GM12874 (cell line): Measurements from ENCODE around the gene SLC37A2.

ENCODE experiments used
- CTCF ChIP-seq: IDR thresholded peaks from 2 replicates; pipeline ENCODE4 v1.5.1; 2011; ENCODE audit warnings: low read depth, mild to moderate bottlenecking, control low read depth, low read length, moderate library complexity; ENCODE audit not compliant: insufficient read depth

Gene SLC37A2

GRCh38 chr11:125072218-125072960 is 9.3 kb downstream of the SLC37A2 start:
- no peak for TF ChIP-seq CTCF

- TF ChIP-seq CTCF = no peak
Measured at GRCh38 chr11:125072961-125073590, 10.0 kb downstream of the SLC37A2 start.

DNA sequence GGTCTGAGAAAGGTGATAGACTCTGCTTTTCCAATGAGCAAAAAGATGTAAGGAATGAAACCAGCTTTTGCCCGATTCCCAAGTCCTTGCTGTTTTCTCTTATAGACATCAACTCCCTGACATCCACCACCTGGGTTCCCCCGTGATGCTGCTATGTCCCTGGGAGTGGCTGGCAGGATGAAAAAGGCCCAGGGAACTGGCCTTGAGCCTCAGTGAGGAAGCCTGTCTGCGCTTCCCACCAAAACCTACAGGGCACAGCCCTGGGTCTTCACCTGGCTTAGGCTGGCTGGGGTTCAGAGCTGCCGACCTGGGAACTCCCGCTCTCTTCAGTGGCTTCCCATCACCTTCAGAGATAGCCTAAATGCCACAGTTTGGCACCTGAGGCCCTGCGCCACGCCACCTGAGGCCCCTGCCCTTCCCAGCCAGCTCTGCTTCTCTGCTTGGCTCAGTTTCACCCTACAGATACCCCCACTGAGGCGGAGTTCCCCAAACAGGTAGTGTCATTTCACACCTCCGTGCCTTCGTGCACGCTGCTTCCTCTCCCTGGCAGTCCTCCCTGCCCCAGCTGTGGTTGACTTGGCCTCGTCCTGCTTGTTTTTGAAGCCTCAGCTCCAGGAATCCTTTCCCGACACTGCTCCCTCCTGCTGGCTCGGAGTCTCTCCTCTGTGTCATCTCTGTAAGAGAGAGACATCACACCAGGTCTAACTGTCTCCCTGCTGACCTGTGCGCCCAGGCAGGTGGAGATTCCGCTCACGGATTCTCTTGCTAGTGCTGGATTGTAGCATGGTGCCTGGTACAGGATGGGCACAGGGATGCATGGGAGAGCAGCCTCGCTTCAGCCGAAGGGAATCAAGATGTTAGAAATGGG is 10.7 kb downstream of the SLC37A2 start:
- TF ChIP-seq CTCF = no peak

DNA sequence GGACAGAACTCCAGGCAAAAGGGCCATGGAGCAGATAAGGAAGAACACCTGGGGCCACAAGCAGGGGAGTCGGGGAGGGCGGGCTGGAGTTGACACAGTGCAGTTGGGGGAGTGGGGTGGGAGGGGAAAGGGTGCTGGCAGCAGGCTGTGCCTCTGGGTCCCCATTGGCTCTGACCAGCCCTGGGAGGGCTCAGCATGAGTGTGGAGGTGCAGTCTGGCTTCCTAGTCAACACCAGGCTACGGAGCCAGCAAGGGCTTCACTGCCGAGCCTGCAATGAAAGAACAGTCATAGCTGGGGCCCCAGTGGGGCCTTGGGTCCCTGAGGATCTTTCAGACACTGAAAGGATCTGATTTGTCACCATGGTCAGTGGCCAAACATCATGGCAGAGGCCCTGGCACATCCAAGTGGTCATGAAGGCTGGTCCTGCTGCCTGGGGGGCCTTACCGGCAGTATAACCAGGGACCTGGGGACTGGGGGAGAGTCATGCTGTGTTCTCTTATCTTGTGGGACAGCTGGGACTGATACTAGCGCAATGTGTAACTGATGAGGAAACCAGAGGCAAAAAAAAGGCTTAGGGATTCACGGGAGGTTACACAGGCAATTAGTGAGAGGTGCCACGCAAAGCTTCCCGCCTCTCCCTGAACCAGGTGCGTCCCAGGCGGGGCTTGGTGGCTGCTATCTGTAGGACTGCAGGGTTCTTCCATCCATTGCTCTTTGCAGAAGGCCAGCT is 11.6 kb downstream of the SLC37A2 start:
- no peak for TF ChIP-seq CTCF

DNA sequence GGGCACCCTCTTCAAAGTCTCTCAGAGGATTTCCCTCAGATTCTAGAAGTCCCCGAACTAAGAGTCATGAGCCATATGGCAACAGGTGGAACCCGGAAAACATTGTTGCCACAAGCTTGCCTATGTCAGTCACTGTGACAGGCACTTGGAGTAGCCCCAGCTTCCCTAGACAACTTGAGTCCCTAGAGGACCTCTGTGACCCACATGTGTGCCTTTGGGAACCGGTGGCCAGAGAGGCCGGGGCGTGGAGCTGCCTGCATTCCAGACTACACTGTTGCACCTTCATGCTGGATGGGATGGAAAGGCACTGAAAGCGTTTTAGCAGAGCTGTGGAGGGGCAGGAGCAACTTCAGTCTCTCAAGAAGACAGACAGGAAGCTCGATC is 12.1 kb downstream of the SLC37A2 start:
- no peak for TF ChIP-seq CTCF

DNA sequence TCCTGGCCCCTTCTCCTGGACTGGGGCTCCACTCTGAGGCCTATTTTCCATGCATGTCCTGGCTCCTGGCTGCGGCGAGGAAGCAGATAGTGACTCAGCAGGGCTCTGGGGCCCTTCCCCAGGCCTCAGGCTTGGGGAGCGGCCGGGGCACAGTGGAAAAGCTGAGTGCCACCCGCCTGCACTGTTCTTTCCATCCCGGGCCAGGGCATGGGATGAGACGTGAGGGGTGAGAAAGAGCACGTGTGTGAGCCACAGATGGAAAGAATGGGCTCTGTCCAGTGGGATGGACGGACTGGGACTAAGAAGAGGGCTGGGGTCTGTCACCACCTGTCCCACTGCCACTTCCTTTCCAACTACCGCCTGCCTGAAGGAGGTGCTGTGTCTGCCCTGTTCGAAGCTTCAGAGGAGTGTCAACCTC is 12.8 kb downstream of the SLC37A2 start:
- TF ChIP-seq CTCF = no peak
